Hematopoietic multipotent progenitor cell treated with erythropoietin and hydrocortisone succinate and interleukin-3 and kit ligand, for 8 days (in vitro differentiated cells): ENCODE results near the gene SPINDOC.
"Not testable (repeated sequence)": the region's sequence is repeated elsewhere in the genome, so short reads cannot be mapped to it uniquely, and the experiment has no call there.

Experiments used
- DNase-seq: peaks from one replicate; pipeline ENCODE4 v3.0.0-alpha.2; 2015

SPINDOC gene

GRCh38 chr11:63791495-63792167 lies 21.6 kb upstream of the SPINDOC start:
- DNase-seq = no peak

GRCh38 chr11:63793161-63793560 lies 20.1 kb upstream of the SPINDOC start:
- DNase-seq = no peak

DNA sequence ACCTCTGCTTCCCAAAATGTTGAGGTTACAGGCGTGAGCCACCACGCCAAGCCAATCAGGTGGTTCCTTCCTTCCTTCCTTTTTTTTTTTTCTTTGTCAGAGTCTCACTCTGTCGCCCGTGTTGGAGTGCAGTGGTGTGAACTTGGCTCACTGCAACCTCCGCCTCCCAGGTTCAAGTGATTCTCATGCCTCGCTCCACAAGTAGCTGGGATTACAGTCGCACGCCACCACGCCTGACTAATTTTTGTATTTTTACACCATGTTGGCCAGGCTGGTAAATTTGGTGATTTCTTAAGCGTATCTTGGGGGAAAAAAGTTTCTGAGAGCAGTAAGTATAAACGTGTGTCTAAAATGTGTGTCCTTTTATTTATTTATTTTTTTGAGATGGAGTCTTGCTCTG lies 18.2 kb upstream of the SPINDOC start:
- no peak for DNase-seq

DNA sequence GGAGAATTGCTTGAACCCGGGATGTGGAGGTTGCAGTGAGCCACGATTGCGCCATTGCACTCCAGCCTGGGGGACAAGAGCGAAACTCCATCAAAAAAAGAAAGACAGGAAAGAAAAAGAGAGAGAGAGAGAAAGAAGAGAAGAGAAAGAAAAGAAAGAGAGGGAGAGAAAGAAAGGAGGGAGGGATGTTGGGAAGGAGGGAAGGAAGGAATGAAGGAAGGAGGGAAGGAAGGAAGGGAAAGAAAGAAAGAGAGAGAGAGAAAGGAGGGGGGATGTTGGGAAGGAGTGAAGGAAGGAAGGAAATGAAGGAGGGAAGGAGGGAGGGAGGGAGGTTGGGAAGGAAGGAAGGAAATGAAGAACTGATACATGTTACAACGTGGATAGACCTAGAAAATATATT lies 12.3 kb upstream of the SPINDOC start:
- DNase-seq = no peak

DNA sequence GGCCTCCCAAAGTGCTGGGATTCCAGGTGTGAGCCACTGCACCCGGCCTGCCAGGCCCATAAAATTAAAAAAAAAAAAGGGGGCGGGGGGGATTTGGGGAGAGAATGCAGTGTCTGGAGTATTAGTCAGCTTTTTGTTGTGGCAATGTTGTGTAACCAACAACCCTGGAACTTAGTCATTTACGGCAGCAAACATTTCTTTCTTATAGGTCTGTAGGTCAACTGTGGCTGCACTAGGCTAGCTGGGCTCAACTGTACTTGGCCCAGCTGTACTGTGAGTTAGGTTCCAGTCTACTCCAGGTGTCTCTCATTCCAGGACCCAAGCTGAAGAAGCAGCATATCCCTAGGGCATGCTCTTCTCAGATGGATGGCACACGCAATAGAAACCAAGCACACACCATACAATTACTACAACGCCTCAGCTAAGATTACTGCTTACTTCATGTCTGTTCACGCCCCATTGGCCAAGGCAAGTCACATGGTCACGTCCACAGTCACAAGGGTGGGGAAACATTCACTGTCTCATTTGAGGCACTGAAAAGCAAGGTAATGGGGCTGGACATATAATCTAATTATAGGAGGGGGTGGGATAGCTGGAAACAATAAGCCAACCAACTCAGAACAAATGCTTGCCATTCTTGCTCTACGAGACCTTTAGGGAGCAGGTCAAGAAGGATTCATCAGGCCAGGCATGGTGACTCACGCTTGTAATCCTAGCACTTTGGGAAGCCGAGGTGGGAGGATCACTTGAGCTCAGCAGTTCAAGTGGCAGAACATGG lies 10.4 kb upstream of the SPINDOC start:
- no peak for DNase-seq

- no peak for DNase-seq
Observed at GRCh38 chr11:63804259-63804658, 9.0 kb upstream of the SPINDOC start.

- no peak for DNase-seq
Observed at GRCh38 chr11:63805844-63806415, 7.3 kb upstream of the SPINDOC start.

GRCh38 chr11:63810383-63810782 lies 2.9 kb upstream of the SPINDOC start:
- not testable (repeated sequence) for DNase-seq

- no peak for DNase-seq
Observed at GRCh38 chr11:63811522-63811921, 1.7 kb upstream of the SPINDOC start.

DNA sequence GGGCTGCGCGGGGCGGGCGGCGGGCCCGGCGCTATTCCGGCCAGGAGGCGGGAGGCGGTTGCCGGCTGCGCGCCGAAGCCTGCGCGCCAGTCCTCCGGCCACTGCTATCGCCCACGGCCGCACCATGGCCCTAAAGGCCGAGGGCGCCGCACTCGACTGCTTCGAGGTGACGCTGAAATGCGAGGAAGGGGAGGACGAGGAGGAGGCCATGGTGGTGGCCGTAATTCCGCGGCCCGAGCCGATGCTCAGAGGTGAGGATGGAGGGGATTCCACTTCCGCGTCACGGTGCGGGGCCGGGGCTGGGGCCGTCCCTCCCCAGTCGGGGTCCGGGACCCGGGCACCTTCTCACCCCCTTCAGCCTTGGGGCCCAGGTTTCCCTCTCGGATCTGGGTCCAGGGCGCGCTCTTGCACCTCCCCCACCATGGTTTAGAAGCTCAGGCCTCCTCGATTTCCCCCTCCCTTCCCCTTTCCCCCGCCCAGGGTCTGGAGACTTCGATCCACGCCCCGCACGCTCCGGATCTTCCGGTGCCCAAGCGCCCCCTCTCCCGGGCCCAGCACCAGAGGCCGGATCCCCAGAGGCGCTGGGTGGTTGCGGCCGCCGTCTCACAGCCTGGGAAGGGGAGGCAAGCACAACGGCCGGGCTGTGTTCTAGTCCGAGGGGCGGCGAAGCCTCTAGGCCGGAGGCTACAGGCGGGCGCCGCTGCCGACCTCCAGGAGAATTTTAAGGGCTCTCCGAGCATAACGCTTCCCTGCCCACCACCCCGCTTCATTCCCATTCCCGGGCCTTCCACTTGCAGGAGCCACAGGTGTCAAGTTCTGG lies 517 bp downstream of the SPINDOC start:
- peak; percentile 22 for DNase-seq

DNA sequence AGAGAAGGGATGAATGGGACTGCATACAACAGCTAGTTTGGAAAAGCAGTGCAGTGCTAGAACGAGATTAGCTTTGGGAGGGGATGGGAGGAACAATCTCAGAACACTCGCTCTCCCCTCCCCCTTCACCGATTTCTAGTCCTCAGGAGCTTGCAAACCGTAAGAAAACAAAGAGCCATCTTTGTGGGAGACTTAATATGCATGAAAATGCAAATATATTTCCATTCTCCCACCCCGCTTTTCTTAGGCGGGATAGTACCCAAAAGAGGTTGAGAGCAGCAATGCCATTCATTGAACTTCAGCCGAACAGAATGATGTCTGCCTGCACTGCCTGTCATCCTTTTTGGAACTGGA lies 1.1 kb downstream of the SPINDOC start:
- no peak for DNase-seq

- DNase-seq = no peak
Observed at GRCh38 chr11:63816166-63816565, 2.9 kb downstream of the SPINDOC start.

GRCh38 chr11:63816732-63817131 lies 3.5 kb downstream of the SPINDOC start:
- no peak for DNase-seq

DNA sequence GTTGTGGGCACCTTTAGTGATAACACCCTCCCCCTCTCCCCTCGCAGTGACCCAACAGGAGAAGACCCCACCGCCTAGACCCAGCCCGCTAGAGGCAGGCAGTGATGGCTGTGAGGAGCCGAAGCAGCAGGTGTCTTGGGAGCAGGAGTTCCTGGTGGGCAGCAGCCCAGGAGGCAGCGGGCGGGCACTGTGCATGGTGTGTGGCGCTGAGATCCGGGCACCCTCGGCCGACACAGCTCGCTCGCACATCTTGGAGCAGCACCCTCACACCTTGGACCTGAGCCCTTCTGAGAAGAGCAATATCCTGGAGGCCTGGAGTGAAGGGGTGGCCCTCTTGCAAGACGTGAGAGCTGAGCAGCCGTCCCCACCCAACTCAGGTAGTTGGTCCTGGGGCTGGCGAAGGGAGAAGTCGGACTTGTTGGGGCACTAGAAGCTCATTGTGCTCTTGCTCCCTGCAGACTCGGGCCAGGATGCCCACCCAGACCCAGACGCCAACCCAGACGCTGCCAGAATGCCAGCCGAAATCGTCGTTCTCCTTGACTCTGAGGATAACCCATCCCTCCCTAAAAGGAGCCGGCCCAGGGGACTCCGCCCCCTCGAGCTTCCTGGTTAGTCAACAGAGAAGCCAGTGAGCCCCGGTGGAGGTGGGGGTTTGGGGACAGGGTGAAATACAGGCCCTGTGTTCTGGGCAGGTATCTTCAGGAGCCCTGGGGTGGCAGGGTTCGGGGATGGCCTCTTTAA lies 4.7 kb downstream of the SPINDOC start:
- DNase-seq = no peak

- no peak for DNase-seq
Observed at GRCh38 chr11:63818609-63819008, 5.4 kb downstream of the SPINDOC start.

GRCh38 chr11:63821411-63821810 lies 8.2 kb downstream of the SPINDOC start:
- no peak for DNase-seq

- DNase-seq = no peak
Observed at GRCh38 chr11:63826471-63827190, 13.4 kb downstream of the SPINDOC start.

DNA sequence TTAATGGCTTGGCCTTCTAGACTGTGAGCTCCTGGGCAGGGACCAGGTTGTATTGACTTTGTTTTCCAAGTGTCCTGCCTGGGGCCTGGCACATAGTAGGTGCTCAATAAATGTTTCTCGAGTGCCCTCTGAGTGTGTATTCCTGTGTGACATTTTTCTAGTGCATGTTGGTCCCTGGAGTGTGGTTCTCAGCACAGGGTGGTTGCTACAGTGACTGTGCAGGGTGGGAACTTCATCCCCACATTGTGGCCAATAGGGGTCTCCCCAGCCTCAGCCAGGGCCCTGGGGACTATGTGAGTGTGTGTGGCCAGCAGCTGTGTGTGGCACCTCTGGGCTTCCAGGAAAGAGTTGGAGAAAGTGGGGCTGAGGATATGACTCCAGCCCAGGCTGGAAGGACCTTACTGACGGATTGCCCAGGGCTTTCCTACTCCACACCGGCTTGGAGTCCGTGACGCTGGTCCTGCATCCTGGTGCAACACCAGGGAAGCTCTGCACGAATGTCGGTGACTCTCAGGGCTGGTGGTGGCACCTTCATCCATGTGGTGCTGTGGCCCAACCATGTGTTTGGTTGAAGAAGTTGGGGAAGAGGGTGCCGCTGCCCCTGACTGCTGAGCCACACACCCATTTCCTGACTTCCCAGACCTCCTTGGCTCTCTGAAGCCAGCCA lies 16.7 kb downstream of the SPINDOC start:
- peak; percentile 40 for DNase-seq

DNA sequence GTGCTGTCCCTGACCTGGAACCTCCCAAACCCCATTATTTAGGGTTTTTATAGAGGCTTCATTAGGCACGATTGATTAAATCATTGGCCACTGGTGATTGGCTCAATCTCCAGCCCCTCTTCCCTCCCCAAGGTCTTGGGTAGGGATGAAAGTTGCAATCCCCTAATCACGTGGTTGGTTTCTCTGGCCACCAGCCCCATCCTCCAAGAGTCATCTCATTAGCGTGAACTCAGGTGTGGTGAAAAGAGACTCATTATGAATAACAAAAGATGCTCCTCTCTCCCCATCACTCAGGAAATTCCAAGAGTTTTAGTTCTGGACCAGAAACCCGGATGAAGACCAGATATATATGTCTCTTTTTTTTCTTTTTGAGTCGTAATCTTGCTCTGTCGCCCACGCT lies 18.1 kb downstream of the SPINDOC start:
- no peak for DNase-seq

- no peak for DNase-seq
Observed at GRCh38 chr11:63832336-63832735, 19.1 kb downstream of the SPINDOC start.

DNA sequence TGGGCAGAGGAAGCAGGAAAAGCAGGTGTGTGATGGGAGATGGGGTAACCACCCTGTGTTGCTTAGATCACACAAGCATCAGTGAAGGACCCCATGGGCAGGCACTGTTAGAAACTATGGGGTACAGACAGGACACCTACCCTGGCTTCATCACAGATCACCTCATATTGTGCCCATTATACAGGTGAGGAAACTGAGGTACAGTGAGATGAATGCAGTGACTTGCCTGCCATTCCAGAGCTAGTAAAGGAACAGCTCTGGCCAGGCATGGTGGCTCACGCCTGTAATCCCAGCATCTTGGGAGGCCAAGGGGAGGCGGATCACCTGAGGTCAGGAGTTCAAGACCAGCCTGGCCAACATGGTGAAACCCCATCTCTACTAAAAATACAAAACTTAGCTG lies 19.8 kb downstream of the SPINDOC start:
- no peak for DNase-seq
